HEK293T (cell line): ENCODE data around the gene CLASP2.

Experiments
- BHLHE40 ChIP-seq: fragments of 450-650 bp; IDR thresholded peaks from 2 replicates; pipeline ENCODE4 v1.6.1; 2016; ENCODE audit warnings: mild to moderate bottlenecking, moderate library complexity, borderline replicate concordance
- ELF4 ChIP-seq: fragments of 450-650 bp; IDR thresholded peaks from 2 replicates; pipeline ENCODE4 v1.6.1; 2017; ENCODE audit warnings: antibody characterized with exemption
- SP1 ChIP-seq: fragments of 450-650 bp; IDR thresholded peaks from 2 replicates; pipeline ENCODE4 v1.6.1; 2017
- ZNF384 ChIP-seq: fragments of 450-650 bp; IDR thresholded peaks from 2 replicates; pipeline ENCODE4 v1.6.1; 2016

DNA sequence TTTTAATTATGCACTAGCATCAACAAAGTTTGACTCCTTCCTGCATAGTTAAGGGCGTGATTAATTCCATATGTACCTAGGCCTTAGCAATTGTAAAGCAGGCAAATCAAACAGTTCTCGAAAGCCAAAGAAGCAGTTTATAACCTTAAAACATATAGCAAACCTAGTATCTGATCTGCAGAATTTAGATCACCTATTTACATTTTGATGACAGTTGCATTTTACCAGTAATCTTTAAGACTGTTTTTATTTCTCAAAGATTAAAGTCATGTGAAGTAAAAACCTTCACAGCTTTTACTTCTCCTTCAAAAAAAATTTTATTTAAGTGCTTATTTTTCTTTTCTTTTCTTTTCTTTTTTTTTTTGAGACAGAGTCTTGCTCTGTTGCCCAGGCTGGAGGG lies 257.0 kb downstream of the CLASP2 start:
- TF ChIP-seq SP1 (no peak), ZNF384 (no peak), BHLHE40 (no peak), ELF4 (no peak)
